Measurements from ENCODE around the gene LDLRAD4. TPM values are rescaled to one million over a fixed set of nuclear protein-coding genes. Genes with fewer than 3 reads are reported as not detected.

Gene LDLRAD4
- total RNA-seq, 2 experiments from 2014 or later, result 37.3 to 38.5 TPM

DNA sequence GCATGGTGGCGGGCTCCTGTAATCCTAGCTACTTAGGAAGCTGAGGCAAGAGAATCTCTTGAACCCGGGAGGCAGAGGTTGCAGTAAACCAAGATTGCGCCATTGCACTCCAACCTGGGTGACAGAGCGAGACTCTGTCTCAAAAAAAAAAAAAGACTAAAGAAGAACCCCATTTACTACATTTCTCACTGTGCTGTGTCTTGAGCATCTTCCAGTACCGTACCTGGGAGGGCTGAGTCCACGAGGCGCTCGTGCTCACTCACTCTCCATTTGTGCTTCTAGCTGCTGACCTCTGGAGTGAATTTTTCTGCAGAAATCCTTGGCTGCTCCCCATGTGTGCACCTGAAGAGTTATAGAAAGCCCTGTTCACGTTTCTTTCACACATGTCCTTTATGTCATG lies 204.8 kb downstream of the LDLRAD4 start:
- TF ChIP-seq, protein P1, sequence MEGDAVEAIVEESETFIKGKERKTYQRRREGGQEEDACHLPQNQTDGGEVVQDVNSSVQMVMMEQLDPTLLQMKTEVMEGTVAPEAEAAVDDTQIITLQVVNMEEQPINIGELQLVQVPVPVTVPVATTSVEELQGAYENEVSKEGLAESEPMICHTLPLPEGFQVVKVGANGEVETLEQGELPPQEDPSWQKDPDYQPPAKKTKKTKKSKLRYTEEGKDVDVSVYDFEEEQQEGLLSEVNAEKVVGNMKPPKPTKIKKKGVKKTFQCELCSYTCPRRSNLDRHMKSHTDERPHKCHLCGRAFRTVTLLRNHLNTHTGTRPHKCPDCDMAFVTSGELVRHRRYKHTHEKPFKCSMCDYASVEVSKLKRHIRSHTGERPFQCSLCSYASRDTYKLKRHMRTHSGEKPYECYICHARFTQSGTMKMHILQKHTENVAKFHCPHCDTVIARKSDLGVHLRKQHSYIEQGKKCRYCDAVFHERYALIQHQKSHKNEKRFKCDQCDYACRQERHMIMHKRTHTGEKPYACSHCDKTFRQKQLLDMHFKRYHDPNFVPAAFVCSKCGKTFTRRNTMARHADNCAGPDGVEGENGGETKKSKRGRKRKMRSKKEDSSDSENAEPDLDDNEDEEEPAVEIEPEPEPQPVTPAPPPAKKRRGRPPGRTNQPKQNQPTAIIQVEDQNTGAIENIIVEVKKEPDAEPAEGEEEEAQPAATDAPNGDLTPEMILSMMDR (IDR thresholded peaks at IDR 0.05), result no peak
- ChIA-PET POLR2A (no interaction called here), CTCF (no interaction called here)
- Mint-ChIP-seq H3K4me3 (no peak overlapping the region), H3K36me3 (ENCODE audit: low read depth) (no peaks in the 10 kb centered on the region), H3K27me3 (no peaks in the 10 kb centered on the region), H3K9me3 (no peaks in the 10 kb centered on the region), H3K4me1 (ENCODE audit: low read depth) (peaks cover 30% of the 10 kb centered on the region), H3K27ac (no peak overlapping the region)
- ATAC-seq (no peak), DNase-seq (no peak)
- intact Hi-C loops (cut with micrococcal nuclease), result no loop called here

DNA sequence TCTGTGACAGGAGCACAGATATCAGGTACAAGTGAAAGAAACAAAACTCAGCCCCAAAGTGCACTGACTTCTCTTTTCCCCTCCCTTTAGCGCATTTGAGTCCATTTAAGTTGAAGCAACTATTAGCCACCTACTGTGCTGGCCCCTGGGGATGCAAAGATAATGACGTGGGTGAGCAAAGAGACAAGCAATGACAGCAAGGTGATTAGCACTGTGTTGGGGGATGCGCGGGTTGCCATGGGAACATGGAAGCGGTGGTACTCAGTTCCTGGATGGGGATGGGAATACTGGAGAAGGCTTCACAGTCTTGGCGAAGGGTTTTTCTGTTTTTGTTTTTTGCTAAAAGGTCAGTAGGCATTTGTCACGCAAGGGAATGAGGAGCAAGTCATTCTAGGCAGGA lies 205.8 kb downstream of the LDLRAD4 start:
- ChIA-PET CTCF (no interaction called here), POLR2A (no interaction called here)
- Mint-ChIP-seq H3K27me3 (no peaks in the 10 kb centered on the region), H3K27ac (no peak overlapping the region), H3K4me3 (no peak overlapping the region), H3K9me3 (no peaks in the 10 kb centered on the region), H3K36me3 (ENCODE audit: low read depth) (no peaks in the 10 kb centered on the region), H3K4me1 (ENCODE audit: low read depth) (peaks cover 34% of the 10 kb centered on the region)
- DNase-seq, result no peak
- TF ChIP-seq, protein P1 (IDR thresholded peaks at IDR 0.05), result no peak
- ATAC-seq, result no peak
- intact Hi-C loops (cut with micrococcal nuclease), result no loop called here

DNA sequence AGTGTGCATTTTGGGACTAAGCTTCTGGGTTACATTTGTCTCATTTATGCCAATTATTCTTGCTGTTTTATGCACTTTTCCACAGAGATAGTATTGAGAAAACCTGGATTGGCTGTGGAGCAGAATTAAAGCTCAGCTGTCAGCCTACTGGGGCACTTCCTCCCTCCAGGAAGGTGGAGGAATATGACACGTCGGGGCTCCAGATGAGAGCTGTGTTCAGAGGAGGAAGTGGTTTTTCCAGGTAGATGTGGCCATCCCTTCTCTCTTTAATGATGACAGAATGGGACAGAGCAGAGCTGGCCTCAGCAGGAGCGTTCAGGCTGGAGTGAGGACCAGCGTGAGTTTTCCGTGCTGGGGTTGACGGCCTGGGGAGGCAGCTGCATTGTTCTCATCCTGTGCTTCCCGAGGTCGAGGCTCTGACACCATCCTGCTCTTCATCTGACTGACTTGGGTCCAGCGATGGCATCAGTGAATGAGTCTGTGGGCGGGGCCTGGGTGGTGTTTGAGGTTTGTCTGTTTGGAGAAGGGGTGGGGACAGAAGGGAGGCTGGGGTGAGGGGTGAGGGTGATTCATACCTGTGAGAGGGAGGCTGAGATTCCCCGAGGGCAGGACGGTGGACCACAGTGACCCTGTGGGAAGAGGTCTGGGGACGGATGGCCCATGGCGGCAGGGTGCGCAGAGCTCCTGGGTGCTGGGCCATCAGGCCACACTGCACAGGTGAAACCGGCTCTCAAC lies 207.0 kb downstream of the LDLRAD4 start:
- POLR2A ChIA-PET, result interaction anchor here (0.6 to 1.8 kb wide), 3 partner anchors 9 to 31 kb away, joined by 3 to 4 read pairs (median 3); no protein-coding TSS in a partner anchor
- ATAC-seq (peak; percentile 72), DNase-seq (peak; percentile 73)

DNA sequence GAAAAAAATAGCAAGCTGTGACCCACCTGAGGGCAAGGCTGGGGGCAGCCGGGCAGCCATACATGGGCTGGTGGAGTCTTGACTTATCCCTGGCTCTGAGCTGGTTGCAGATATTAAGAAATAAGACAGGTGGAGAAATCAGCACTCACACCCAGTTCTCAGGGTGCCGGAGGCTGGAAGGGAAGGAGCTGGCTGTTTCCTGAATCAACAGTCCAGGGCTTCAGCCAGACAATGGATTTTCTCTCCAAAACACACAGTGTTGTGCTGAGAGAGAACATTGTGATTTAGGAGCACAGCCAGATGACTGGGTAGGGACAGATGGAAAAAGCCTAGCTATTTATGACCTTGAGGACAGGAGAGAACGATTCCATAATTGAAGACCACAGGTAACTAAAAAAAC lies 208.8 kb downstream of the LDLRAD4 start:
- ATAC-seq, result no peak
- Mint-ChIP-seq H3K27ac (no peak overlapping the region), H3K36me3 (ENCODE audit: low read depth) (peaks cover 3% of the 10 kb centered on the region), H3K27me3 (no peaks in the 10 kb centered on the region), H3K4me1 (ENCODE audit: low read depth) (peaks cover 25% of the 10 kb centered on the region), H3K9me3 (no peaks in the 10 kb centered on the region), H3K4me3 (no peak overlapping the region)
- ChIA-PET POLR2A (interaction anchor here (0.7 to 1.8 kb wide), 2 partner anchors 16 to 21 kb away, joined by 3 to 4 read pairs; no protein-coding TSS in a partner anchor), CTCF (no interaction called here)
- intact Hi-C loops (cut with micrococcal nuclease), result no loop called here
- TF ChIP-seq, protein P1 (IDR thresholded peaks at IDR 0.05), result no peak
- DNase-seq, result no peak

More for the DNA sequence above, 207.0 kb downstream of the LDLRAD4 start:
- Mint-ChIP-seq H3K4me1 (ENCODE audit: low read depth) (peaks cover 34% of the 10 kb centered on the region), H3K4me3 (no peak overlapping the region), H3K27ac (no peak overlapping the region), H3K36me3 (ENCODE audit: low read depth) (peaks cover 3% of the 10 kb centered on the region), H3K9me3 (no peaks in the 10 kb centered on the region), H3K27me3 (no peaks in the 10 kb centered on the region)
- TF ChIP-seq, protein P1 (IDR thresholded peaks at IDR 0.05), result no peak
- CTCF ChIA-PET, result interaction anchor here (1.0 kb wide), 1 partner anchor 9 kb away, joined by 4 read pairs; no protein-coding TSS in a partner anchor
- intact Hi-C loops (cut with micrococcal nuclease), result no loop called here

DNA sequence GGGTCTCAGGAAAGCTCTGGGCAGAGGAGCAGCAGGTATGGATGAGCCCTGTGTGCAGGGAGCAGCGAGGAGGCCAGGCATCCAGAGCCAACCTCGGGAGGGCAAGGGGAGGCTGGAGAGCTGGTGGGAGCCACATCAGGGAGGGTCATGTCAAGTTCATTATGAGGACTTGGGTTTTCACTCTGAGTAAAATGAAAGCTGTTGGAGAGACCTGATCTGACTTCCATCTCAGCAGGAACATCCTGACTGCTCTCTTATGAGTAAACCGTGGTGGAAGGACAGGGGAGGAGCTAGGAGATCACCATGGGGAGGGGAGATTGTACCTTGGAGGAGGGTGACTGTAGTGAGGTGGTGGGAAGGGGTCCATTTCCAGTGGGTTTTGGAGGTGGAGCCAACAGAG lies 209.8 kb downstream of the LDLRAD4 start:
- Mint-ChIP-seq H3K4me3 (no peak overlapping the region), H3K4me1 (ENCODE audit: low read depth) (peaks cover 28% of the 10 kb centered on the region), H3K9me3 (no peaks in the 10 kb centered on the region), H3K36me3 (ENCODE audit: low read depth) (peaks cover 3% of the 10 kb centered on the region), H3K27me3 (no peaks in the 10 kb centered on the region), H3K27ac (no peak overlapping the region)
- DNase-seq (no peak), ATAC-seq (no peak)
- intact Hi-C loops (cut with micrococcal nuclease), result no loop called here
- CTCF ChIA-PET, result no interaction called here
- POLR2A ChIA-PET, result no interaction called here
- TF ChIP-seq, protein P1 (IDR thresholded peaks at IDR 0.05), result no peak
